ELF-1 (cell line): ENCODE measurements around the gene NTM.

Source experiments
- DNase-seq: peaks from one replicate; pipeline ENCODE4 v3.0.0-alpha.2; 2016; ENCODE audit warnings: low read depth, low spot score

The NTM gene

DNA sequence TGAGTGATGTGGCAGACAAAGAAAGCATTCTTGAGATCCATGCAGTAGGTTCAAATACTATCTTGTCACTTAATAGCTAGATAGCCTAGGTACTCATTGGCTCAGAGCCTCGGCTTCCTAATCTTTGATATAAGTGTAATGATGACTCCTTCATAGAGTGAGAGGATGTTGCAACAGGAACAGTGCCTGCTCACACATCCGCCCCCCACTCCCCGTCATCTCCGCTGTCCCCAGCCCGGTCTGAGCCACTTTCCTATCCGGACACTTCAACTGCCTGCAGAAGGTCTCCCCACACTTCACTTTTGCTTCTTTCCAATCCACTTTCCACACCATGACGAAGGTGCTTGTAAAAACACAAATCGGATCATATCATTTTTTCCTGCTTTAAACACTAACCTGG lies 128.8 kb downstream of the NTM start:
- DNase-seq, result no peak

GRCh38 chr11:131503017-131503416 lies 132.6 kb downstream of the NTM start:
- DNase-seq, result peak; percentile 22

DNA sequence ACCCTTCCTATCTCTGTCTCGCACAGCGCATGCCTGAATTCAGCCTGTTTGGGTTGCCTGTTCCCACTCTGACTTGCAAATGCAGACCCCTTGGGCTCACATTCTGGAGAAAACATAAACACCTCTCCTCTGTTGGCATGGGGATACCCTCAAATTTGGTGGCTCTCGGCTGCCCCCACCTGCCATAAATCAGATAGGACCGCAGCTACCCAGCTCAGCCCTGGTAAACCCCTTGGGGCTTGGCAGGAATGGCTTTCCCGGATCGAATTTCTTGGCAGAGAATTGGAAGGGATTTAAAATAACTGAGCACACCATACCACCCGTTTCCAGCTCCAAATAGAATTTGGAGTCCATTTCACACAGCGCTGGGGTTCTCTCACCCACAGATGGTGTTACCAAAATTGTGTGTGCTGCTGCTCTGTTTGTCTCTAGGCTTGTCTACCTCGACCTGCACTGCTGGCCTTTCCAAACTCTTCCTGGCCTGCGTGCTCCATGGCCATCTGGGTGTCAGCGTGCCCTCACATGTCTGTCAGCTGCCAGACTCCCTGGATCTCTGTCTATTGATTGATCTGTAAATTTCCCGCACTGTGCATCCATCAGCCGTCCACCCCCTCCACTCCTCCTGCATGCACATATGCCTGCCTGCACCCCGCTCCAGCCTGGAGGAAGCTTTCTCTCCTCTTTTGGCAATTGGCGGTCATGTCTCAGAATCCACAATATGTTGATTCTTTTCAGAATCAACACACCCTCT lies 134.0 kb downstream of the NTM start:
- peak; percentile 73 for DNase-seq

- no peak for DNase-seq
Measured at GRCh38 chr11:131506348-131506747, 135.9 kb downstream of the NTM start.

GRCh38 chr11:131510662-131511061 lies 140.2 kb downstream of the NTM start:
- no peak for DNase-seq

GRCh38 chr11:131511794-131512193 lies 141.4 kb downstream of the NTM start:
- peak; percentile 70 for DNase-seq

DNA sequence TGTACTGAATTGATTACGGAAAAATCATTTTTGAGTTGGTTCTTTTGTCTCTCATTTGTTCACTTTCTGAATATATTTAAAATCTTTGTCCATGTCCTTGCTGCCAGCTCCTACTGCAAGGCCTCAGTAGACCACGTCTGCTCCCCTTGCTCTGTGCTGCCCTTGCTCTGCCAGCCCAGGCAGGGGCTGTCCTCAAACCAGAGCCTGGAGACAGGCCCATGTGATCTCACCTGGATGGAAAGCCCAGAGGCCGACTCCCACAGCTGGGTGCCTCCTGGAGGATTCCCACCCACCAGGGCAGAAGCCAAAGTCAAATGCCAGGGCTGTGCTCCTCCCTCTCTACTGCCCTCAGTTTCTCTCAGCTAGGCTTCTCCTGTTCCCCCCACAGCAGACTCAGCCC lies 141.8 kb downstream of the NTM start:
- no peak for DNase-seq

DNA sequence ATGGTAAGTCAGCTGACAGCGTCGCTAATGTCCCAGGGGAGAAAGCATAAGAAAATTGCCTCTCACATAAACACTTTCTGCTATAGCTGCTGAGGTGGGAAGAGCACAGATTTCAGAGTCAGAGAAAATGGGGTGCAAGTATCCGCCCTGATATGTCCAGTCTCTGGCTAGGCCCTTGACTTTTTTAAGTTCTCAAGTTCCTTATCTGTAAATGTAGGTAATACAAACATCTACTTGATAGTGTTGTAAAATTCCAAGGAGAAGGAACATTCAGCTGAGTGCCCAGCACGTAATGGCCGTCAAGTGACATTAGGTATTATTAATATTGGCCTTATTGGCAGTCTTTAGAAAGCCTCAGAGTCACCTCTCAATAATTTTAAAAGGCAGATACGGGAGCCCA lies 143.6 kb downstream of the NTM start:
- DNase-seq, result no peak

GRCh38 chr11:131518305-131518838 lies 148.0 kb downstream of the NTM start:
- DNase-seq, result no peak

DNA sequence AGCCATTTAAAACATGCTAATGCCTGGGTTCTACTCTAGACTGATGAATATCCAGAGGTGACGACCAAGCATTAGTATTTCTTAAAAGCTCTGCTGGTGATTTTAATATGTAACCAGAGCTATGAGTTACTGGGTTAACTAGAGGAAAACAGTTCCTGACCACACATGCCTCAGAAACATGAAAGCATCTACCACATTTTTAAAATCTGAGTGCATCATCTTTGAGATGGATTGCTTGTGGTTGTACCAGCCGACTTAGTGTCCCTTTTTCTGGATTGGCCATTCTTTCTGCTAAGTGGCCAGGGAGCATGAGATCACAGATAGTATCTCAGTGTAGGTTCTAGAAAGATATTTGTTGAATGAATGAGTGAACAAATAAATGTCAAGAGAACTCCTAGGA lies 152.4 kb downstream of the NTM start:
- DNase-seq, result no peak

DNA sequence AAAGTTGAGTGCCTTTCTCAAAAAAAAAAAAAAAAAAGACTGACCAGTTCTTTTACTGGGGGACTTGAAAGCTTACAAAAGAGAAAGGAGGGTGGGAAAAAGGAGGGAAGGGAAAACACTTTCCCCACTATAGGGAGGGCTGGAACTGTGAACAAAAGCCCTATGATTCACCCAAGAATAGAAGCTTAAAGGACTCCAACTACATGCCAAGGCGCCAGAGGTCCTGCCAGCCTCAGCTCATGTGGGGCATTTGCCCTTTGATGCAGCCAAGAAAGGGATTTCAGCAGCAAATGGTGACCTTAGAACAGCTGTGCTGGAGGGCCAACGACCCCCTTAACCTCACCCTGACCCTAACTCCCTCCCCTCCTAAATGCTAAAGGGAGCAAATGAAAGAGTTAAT lies 160.0 kb downstream of the NTM start:
- no peak for DNase-seq

DNA sequence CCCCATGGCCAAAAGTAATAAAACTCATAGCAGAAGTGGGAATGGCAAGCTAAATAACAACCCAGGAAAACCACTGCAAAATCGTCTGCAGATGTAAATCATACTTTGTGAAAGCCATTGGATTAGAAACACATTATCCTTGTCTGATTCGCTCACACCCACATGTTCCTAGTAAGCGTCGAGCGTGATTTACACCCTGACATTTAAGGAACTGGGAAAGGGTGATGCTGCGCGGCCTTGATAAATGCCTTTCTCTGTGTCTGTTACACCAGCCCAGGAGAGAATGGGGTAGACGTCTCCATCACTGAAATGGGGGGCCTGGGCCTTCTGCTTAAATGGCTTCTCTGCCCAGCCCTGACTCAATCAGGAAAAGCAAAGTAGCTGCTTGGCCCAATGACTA lies 162.7 kb downstream of the NTM start:
- DNase-seq, result no peak

DNA sequence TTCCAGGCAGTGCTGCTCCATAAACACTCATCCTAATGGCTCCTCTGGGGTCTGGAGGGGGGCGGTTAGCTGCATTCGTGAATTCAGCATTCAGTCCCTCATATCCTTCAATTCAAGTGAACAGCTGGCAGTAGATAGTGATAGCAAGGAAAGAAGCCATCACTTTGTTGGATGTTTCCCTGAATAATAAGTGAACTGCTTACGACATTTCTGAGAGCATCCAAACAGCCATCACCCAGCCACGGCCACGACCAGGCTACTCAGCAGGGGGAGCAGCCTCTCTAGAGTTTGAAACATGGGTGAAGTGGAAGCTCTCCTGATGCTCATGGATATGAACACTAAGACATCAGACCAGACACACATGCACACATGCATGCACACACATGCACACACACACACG lies 163.6 kb downstream of the NTM start:
- DNase-seq, result no peak

GRCh38 chr11:131534611-131535010 lies 164.2 kb downstream of the NTM start:
- no peak for DNase-seq

DNA sequence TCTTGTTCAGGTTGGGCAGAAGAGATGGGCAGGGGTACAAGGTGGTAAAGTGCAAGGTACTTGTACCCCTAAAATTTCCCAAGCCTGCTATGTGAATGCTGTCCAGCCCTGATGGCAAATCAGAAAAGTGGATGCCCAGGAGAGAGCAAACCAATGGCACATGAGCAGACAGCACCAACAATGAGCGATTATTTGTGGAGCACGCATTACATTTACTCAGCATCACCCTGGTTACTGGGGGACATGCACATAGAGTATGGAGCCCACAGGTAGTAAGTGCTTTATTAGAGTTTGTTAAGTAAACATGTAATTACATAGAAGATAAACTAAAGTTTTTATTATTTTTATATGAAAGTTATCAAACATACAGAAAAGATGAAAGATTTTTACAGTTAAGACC lies 165.7 kb downstream of the NTM start:
- DNase-seq, result no peak

DNA sequence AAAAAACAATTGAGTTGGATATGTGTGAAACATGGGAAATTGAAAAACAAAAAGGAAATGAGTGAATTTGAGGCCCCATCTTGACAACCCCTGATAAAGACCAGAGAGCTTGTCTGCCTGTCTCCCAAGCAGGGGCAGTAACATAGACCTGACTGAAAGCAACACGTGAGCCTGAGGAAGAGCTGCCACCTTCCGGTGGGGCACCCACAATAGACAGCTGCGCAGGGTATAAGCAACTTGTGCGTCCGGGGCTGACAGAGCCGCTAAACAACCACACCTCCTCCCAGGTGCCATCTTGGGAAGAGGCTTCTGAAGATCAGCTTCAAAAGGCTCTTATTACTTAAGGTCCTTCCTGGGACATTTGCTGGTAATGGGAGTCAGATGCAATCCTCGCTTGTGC lies 166.8 kb downstream of the NTM start:
- no peak for DNase-seq

DNA sequence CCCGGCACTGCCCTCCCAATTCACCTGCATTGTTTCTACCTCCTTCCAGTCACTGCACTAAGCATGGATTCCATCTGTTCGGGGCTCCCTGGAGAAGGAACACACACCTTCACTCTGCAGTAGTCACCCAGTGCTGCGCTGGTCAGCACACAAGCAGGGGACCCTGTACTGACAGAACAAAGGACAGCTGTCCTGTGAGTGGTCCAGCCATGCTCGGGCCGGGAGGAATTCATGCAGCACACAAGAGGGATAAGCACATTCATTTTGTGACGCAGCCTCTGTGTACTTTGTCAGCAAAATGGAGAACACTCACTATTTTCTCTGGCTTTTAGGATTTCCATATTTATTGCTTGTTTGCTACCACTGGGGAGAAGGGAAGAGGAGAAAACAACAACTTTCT lies 167.3 kb downstream of the NTM start:
- no peak for DNase-seq

- no peak for DNase-seq
Measured at GRCh38 chr11:131538322-131538721, 167.9 kb downstream of the NTM start.

- no peak for DNase-seq
Measured at GRCh38 chr11:131540676-131541075, 170.3 kb downstream of the NTM start.

- DNase-seq, result no peak
Measured at GRCh38 chr11:131543389-131544025, 173.1 kb downstream of the NTM start.

GRCh38 chr11:131544591-131544990 lies 174.2 kb downstream of the NTM start:
- peak; percentile 47 for DNase-seq

GRCh38 chr11:131546218-131546895 lies 175.9 kb downstream of the NTM start:
- peak; percentile 72 for DNase-seq

GRCh38 chr11:131549099-131549498 lies 178.7 kb downstream of the NTM start:
- no peak for DNase-seq
